Peyer's patch (tissue), 4 donors: ENCODE measurements around the gene STOM. TPM values are rescaled to one million over a fixed set of nuclear protein-coding genes. Genes with fewer than 3 reads are reported as not detected.

ENCODE experiments used
- DNase-seq, 3 donors: peaks; one replicate each; pipeline ENCODE4 v3.0.0-alpha.2; 2017 to 2019
- H3K27ac ChIP-seq, 4 donors: fragments of 200-600 bp; sonication (generic); one replicate each; pipeline ENCODE4 v1.5.1; 2016 to 2019
- H3K27me3 ChIP-seq, 2 donors: fragments of 200-600 bp; sonication (generic); one replicate each; pipeline ENCODE4 v1.5.1; 2019
- H3K36me3 ChIP-seq, 3 donors: fragments of 200-600 bp; sonication (generic); one replicate each; pipeline ENCODE4 v1.5.1; 2016 to 2019
- H3K4me1 ChIP-seq, 4 donors: fragments of 200-600 bp; sonication (generic); one replicate each; pipeline ENCODE4 v1.5.1; 2016 to 2019
- H3K4me3 ChIP-seq, 4 donors: fragments of 200-600 bp; sonication (generic); 1 replicate in 3 of 4; 2 replicates in 1 of 4; pipeline ENCODE4 v1.5.1; 2016 to 2019; ENCODE audit warnings: mild to moderate bottlenecking in 1 of 4
- H3K9me3 ChIP-seq, 4 donors: fragments of 200-600 bp; sonication (generic); one replicate each; pipeline ENCODE4 v1.5.1; 2016 to 2019; ENCODE audit warnings: mild to moderate bottlenecking in 1 of 4
- CTCF ChIP-seq, 6 experiments: fragments of 450-650 bp in 4 of 6; fragments of 200-600 bp in 2 of 6; sonication (generic) in 1 of 6; IDR thresholded peaks; one replicate each; pipeline ENCODE4 v1.5.1; 2017 to 2019; ENCODE audit warnings: antibody characterized with exemption in 6 of 6, mild to moderate bottlenecking in 3 of 6, moderate library complexity in 1 of 6
- POLR2A ChIP-seq, 2 donors: fragments of 450-650 bp; IDR thresholded peaks; one replicate each; pipeline ENCODE4 v1.5.1; 2017; ENCODE audit warnings: antibody characterized with exemption in 2 of 2, mild to moderate bottlenecking in 2 of 2, moderate library complexity in 2 of 2
- total RNA-seq, 4 donors: library from RNA; depleted of rRNA; stranded (reverse); fragments of >200 nt; gene quantifications; one replicate each; pipeline ENCODE4 v1.1.0, GENCODE V29; 2016

STOM gene
- total RNA-seq, 4 donors from 2014 or later: 30.5 to 60.1 (median 47.2) TPM

- Histone ChIP-seq H3K4me1 (peaks cover 0 to 46% (median 6%) of the 10 kb centered on the region in 4 donors), H3K27me3 (no peaks in the 10 kb centered on the region), H3K36me3 (peaks cover 0 to 52% (median 0%) of the 10 kb centered on the region in 3 donors), H3K27ac (peak overlapping the region in 3 of 4 donors; percentile 12 to 72 (median 48)), H3K4me3 (no peak overlapping the region), H3K9me3 (no peaks in the 10 kb centered on the region)
- TF ChIP-seq CTCF (IDR thresholded peaks at IDR 0.05): no peak
- TF ChIP-seq POLR2A (IDR thresholded peaks at IDR 0.05): no peak
- DNase-seq: no peak
Measured at GRCh38 chr9:121350036-121350435, 20.0 kb downstream of the STOM start.

- Histone ChIP-seq H3K4me1 (peaks cover 0 to 42% (median 4%) of the 10 kb centered on the region in 4 donors), H3K4me3 (no peak overlapping the region), H3K9me3 (no peaks in the 10 kb centered on the region), H3K36me3 (peaks cover 0 to 57% (median 0%) of the 10 kb centered on the region in 3 donors), H3K27ac (peak overlapping the region in 1 of 4 donors; percentile 5), H3K27me3 (no peaks in the 10 kb centered on the region)
- TF ChIP-seq CTCF (IDR thresholded peaks at IDR 0.05) (no peak), POLR2A (IDR thresholded peaks at IDR 0.05) (no peak)
- DNase-seq: no peak
Measured at GRCh38 chr9:121349009-121349408, 21.0 kb downstream of the STOM start.

GRCh38 chr9:121348221-121348620, 21.8 kb downstream of the STOM start:
- H3K9me3 ChIP-seq: no peaks in the 10 kb centered on the region
- TF ChIP-seq POLR2A (IDR thresholded peaks at IDR 0.05): no peak
- no peak for TF ChIP-seq CTCF (IDR thresholded peaks at IDR 0.05)
- no peak for DNase-seq
- peaks cover 0 to 41% (median 3%) of the 10 kb centered on the region in 4 donors for H3K4me1 ChIP-seq
- H3K36me3 ChIP-seq: peaks cover 0 to 57% (median 0%) of the 10 kb centered on the region in 3 donors
- H3K27ac ChIP-seq: no peak overlapping the region
- H3K27me3 ChIP-seq: no peaks in the 10 kb centered on the region
- no peak overlapping the region for H3K4me3 ChIP-seq

GRCh38 chr9:121345070-121345469, 25.0 kb downstream of the STOM start:
- Histone ChIP-seq H3K4me3 (no peak overlapping the region), H3K9me3 (no peaks in the 10 kb centered on the region), H3K36me3 (peaks cover 0 to 67% (median 0%) of the 10 kb centered on the region in 3 donors), H3K4me1 (peaks cover 0 to 15% (median 0%) of the 10 kb centered on the region in 4 donors), H3K27me3 (no peaks in the 10 kb centered on the region), H3K27ac (no peak overlapping the region)
- DNase-seq: no peak
- TF ChIP-seq POLR2A (IDR thresholded peaks at IDR 0.05) (no peak), CTCF (IDR thresholded peaks at IDR 0.05) (no peak)

DNA sequence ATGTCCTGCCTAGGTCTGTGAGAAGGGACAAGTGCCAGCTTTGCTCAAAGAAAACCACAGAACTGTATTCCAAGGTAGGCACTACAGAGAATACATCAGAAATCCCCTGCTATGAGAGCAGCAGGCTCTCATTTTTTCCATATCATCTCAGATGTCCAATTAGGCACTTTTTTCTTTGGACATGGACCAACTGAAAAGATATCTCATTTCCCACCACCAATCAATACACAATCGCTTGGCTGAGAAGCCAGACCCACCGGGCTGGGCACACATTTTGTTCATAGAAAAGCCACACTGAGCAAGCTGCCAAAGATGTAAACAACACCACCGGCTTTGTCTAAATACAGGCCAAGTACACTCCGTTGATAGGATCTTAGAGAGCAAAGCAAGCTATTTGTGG, 25.9 kb downstream of the STOM start:
- no peak for DNase-seq
- Histone ChIP-seq H3K27me3 (no peaks in the 10 kb centered on the region), H3K9me3 (no peaks in the 10 kb centered on the region), H3K27ac (no peak overlapping the region), H3K4me1 (peaks cover 0 to 15% (median 0%) of the 10 kb centered on the region in 4 donors), H3K4me3 (no peak overlapping the region), H3K36me3 (peaks cover 0 to 73% (median 0%) of the 10 kb centered on the region in 3 donors)
- no peak for TF ChIP-seq CTCF (IDR thresholded peaks at IDR 0.05)
- TF ChIP-seq POLR2A (IDR thresholded peaks at IDR 0.05): no peak
